Glutamatergic neuron (in vitro differentiated cells): ENCODE results near the gene C2CD5. TPM values are rescaled to one million over a fixed set of nuclear protein-coding genes. Genes with fewer than 3 reads are reported as not detected.
"Not testable (repeated sequence)": the region's sequence is repeated elsewhere in the genome, so short reads cannot be mapped to it uniquely, and the experiment has no call there.

Experiments used
- DNase-seq: peaks from one replicate; pipeline ENCODE4 v3.0.0; 2022
- H3K27ac Mint-ChIP-seq: one replicate; pipeline ENCODE4 v1.8.0; 2020; ENCODE audit warnings: mild to moderate bottlenecking, mixed read lengths, inconsistent platforms; ENCODE audit not compliant: unreplicated experiment
- H3K27me3 Mint-ChIP-seq: one replicate; pipeline ENCODE4 v1.8.0; 2020; ENCODE audit warnings: mild to moderate bottlenecking, moderate library complexity, mixed read lengths, inconsistent platforms; ENCODE audit not compliant: unreplicated experiment
- H3K36me3 Mint-ChIP-seq: one replicate; pipeline ENCODE4 v1.8.0; 2020; ENCODE audit warnings: mild to moderate bottlenecking, mixed read lengths, inconsistent platforms; ENCODE audit not compliant: unreplicated experiment
- H3K4me1 Mint-ChIP-seq: one replicate; pipeline ENCODE4 v1.8.0; 2020; ENCODE audit warnings: mild to moderate bottlenecking, low read depth, mixed read lengths, inconsistent platforms; ENCODE audit not compliant: unreplicated experiment
- H3K4me3 Mint-ChIP-seq: one replicate; pipeline ENCODE4 v1.8.0; 2020; ENCODE audit warnings: mild to moderate bottlenecking, mixed read lengths, inconsistent platforms; ENCODE audit not compliant: unreplicated experiment
- H3K9me3 Mint-ChIP-seq: one replicate; pipeline ENCODE4 v1.8.0; 2020; ENCODE audit warnings: mild to moderate bottlenecking, moderate library complexity, mixed read lengths, inconsistent platforms; ENCODE audit not compliant: unreplicated experiment
- total RNA-seq: library from RNA; stranded (reverse); fragmentation: NEBNext Ultra II Directional; extraction: Animal tissue kit (Norgen Biotek cat#: 25700); gene quantifications from one replicate; pipeline ENCODE4 v1.2.1, GENCODE V29; 2021; ENCODE audit not compliant: unreplicated experiment
- TF ChIP-seq, protein P1 (sequence below): fragments of 200-600 bp; sonication (generic); IDR thresholded peaks from one replicate; pipeline ENCODE4 v1.5.0; 2021; ENCODE audit not compliant: partially characterized antibody, unreplicated experiment

The C2CD5 gene
- total RNA-seq, 1 donor from 2014 or later = 104 TPM

- TF ChIP-seq, protein P1, sequence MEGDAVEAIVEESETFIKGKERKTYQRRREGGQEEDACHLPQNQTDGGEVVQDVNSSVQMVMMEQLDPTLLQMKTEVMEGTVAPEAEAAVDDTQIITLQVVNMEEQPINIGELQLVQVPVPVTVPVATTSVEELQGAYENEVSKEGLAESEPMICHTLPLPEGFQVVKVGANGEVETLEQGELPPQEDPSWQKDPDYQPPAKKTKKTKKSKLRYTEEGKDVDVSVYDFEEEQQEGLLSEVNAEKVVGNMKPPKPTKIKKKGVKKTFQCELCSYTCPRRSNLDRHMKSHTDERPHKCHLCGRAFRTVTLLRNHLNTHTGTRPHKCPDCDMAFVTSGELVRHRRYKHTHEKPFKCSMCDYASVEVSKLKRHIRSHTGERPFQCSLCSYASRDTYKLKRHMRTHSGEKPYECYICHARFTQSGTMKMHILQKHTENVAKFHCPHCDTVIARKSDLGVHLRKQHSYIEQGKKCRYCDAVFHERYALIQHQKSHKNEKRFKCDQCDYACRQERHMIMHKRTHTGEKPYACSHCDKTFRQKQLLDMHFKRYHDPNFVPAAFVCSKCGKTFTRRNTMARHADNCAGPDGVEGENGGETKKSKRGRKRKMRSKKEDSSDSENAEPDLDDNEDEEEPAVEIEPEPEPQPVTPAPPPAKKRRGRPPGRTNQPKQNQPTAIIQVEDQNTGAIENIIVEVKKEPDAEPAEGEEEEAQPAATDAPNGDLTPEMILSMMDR = no peak
- Mint-ChIP-seq H3K9me3 (peaks cover 6% of the 10 kb centered on the region), H3K27ac (no peak overlapping the region), H3K4me3 (no peak overlapping the region), H3K27me3 (no peaks in the 10 kb centered on the region), H3K36me3 (no peaks in the 10 kb centered on the region), H3K4me1 (peaks cover 8% of the 10 kb centered on the region)
- no peak for DNase-seq
Observed at GRCh38 chr12:22481547-22482104, 62.7 kb downstream of the C2CD5 start.

- not testable (repeated sequence) for H3K36me3 Mint-ChIP-seq, H3K4me1 Mint-ChIP-seq, H3K9me3 Mint-ChIP-seq, H3K4me3 Mint-ChIP-seq, H3K27ac Mint-ChIP-seq, H3K27me3 Mint-ChIP-seq, DNase-seq
Observed at GRCh38 chr12:22480814-22481213, 63.5 kb downstream of the C2CD5 start.

- Mint-ChIP-seq H3K27ac (peak overlapping the region; percentile 82), H3K27me3 (no peaks in the 10 kb centered on the region), H3K36me3 (no peaks in the 10 kb centered on the region), H3K9me3 (peaks cover 6% of the 10 kb centered on the region), H3K4me1 (peaks cover 8% of the 10 kb centered on the region), H3K4me3 (peak overlapping the region; percentile 21)
- TF ChIP-seq, protein P1 = no peak
- peak; percentile 27 for DNase-seq
Observed at GRCh38 chr12:22480016-22480415, 64.3 kb downstream of the C2CD5 start.

- no peaks in the 10 kb centered on the region for H3K27me3 Mint-ChIP-seq
- DNase-seq = no peak
- H3K4me1 Mint-ChIP-seq = peaks cover 8% of the 10 kb centered on the region
- H3K4me3 Mint-ChIP-seq = no peak overlapping the region
- H3K36me3 Mint-ChIP-seq = no peaks in the 10 kb centered on the region
- TF ChIP-seq, protein P1 = no peak
- no peak overlapping the region for H3K27ac Mint-ChIP-seq
- H3K9me3 Mint-ChIP-seq = peaks cover 8% of the 10 kb centered on the region
Observed at GRCh38 chr12:22477894-22478287, 66.5 kb downstream of the C2CD5 start.

DNA sequence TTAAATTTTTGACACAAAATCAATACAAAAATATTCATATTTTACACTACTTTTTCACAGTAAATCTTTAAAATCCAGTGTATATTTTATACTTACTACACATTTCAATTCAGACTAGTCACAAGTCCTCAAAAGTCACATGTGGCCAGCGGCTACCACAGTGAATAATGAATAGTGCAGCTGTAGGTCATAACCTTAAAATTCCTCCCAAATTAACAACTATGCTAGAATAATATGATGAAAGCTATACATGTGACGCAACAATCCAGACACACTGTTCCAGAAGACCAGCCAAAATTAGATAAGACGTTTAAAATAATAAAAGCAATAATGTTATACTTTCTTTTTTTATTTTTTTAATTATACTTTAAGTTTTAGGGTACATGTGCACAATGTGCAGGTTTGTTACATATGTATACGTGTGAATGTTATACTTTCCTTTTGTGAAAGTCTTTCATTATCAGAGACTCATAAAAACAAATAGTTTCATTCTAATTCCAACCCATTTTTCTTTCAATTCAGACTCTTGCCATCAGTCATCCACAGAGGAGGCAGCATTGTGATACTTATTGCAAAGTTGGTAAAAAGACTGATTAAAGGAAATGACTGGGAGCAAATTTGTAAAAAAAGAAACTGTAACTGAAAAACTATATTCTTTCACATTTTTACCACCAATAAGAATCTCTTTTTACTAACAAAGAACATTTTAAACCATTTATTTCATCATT is 67.0 kb downstream of the C2CD5 start:
- no peak for DNase-seq
- TF ChIP-seq, protein P1 = no peak
- H3K4me1 Mint-ChIP-seq = peaks cover 8% of the 10 kb centered on the region
- H3K9me3 Mint-ChIP-seq = peaks cover 8% of the 10 kb centered on the region
- no peak overlapping the region for H3K4me3 Mint-ChIP-seq
- no peaks in the 10 kb centered on the region for H3K27me3 Mint-ChIP-seq
- H3K36me3 Mint-ChIP-seq = no peaks in the 10 kb centered on the region
- no peak overlapping the region for H3K27ac Mint-ChIP-seq
